GM23338 (cell line): ENCODE results near the gene DGKB. TPM values are rescaled to one million over a fixed set of nuclear protein-coding genes. Genes with fewer than 3 reads are reported as not detected.

Source experiments
- ATAC-seq: fragments of 200-7000 bp; cut with Tn5 transposase; 3 replicates; pipeline ENCODE4 v1.9.1; 2020
- DNase-seq: peaks from one replicate; pipeline ENCODE4 v3.0.0-alpha.2; 2015; ENCODE audit warnings: low spot score
- H2AFZ ChIP-seq: fragments of 200-600 bp; sonication (generic); 2 replicates; pipeline ENCODE4 v1.8.0; 2016; ENCODE audit warnings: antibody characterized with exemption, mild to moderate bottlenecking, moderate library complexity
- H3F3A ChIP-seq: fragments of 200-600 bp; sonication (generic); replicated peaks from 2 replicates; pipeline ENCODE4 v1.8.0; 2017; ENCODE audit warnings: antibody characterized with exemption, mixed run types, low read depth
- H3K27ac ChIP-seq: fragments of 200-600 bp; sonication (generic); 2 replicates; pipeline ENCODE4 v1.6.1; 2016; ENCODE audit warnings: low read depth
- H3K27me3 ChIP-seq: fragments of 200-600 bp; sonication (generic); 2 replicates; pipeline ENCODE4 v1.8.0; 2016; ENCODE audit warnings: mild to moderate bottlenecking, mixed run types, moderate library complexity; ENCODE audit not compliant: insufficient read depth
- H3K36me3 ChIP-seq: fragments of 200-600 bp; sonication (generic); 2 replicates; pipeline ENCODE4 v1.8.0; 2016; ENCODE audit warnings: mild to moderate bottlenecking; ENCODE audit not compliant: insufficient read depth
- H3K4me1 ChIP-seq: fragments of 200-600 bp; sonication (generic); 2 replicates; pipeline ENCODE4 v1.8.0; 2016; ENCODE audit warnings: mild to moderate bottlenecking, moderate library complexity; ENCODE audit not compliant: insufficient read depth
- H3K4me2 ChIP-seq: fragments of 200-600 bp; sonication (generic); 2 replicates; pipeline ENCODE4 v1.7.1; 2017; ENCODE audit warnings: mixed run types
- H3K4me3 ChIP-seq: fragments of 200-600 bp; sonication (generic); 2 replicates; pipeline ENCODE4 v1.6.1; 2016; ENCODE audit warnings: mixed run types
- H3K79me2 ChIP-seq: fragments of 200-600 bp; sonication (generic); replicated peaks from 2 replicates; pipeline ENCODE4 v1.8.0; 2017; ENCODE audit warnings: mild to moderate bottlenecking; ENCODE audit not compliant: insufficient read depth
- H3K9me2 ChIP-seq: fragments of 200-600 bp; sonication (generic); 2 replicates; pipeline ENCODE4 v1.8.0; 2017; ENCODE audit not compliant: insufficient read depth
- H4K20me1 ChIP-seq: fragments of 200-600 bp; sonication (generic); replicated peaks from 2 replicates; pipeline ENCODE4 v1.8.0; 2017; ENCODE audit warnings: mild to moderate bottlenecking; ENCODE audit not compliant: insufficient read depth
- H3K27ac Mint-ChIP-seq: 2 replicates; pipeline ENCODE4 v1.8.0; 2020; ENCODE audit warnings: inconsistent platforms, mild to moderate bottlenecking, moderate library complexity, mixed read lengths
- H3K27me3 Mint-ChIP-seq: 3 replicates; pipeline ENCODE4 v1.8.0; 2022; ENCODE audit warnings: low read depth, mild to moderate bottlenecking, moderate library complexity, mixed read lengths, inconsistent platforms; ENCODE audit not compliant: insufficient read depth, poor library complexity
- H3K36me3 Mint-ChIP-seq: 3 replicates; pipeline ENCODE4 v1.8.0; 2021; ENCODE audit warnings: low read depth, mild to moderate bottlenecking, inconsistent platforms, moderate library complexity, mixed read lengths
- H3K4me1 Mint-ChIP-seq: 3 replicates; pipeline ENCODE4 v1.8.0; 2020; ENCODE audit warnings: mild to moderate bottlenecking, inconsistent platforms, mixed read lengths
- H3K4me3 Mint-ChIP-seq: 3 replicates; pipeline ENCODE4 v1.8.0; 2021; ENCODE audit warnings: moderate library complexity, mild to moderate bottlenecking, inconsistent platforms, mixed read lengths
- H3K9me3 Mint-ChIP-seq: 3 replicates; pipeline ENCODE4 v1.8.0; 2020; ENCODE audit warnings: moderate library complexity, mild to moderate bottlenecking, inconsistent platforms, mixed read lengths
- CREB1 ChIP-seq: fragments of 250-450 bp; sonication (Bioruptor Pico); IDR thresholded peaks from 2 replicates; pipeline ENCODE4 v1.5.0; 2020; ENCODE audit warnings: low read depth, mild to moderate bottlenecking, moderate library complexity
- JUNB ChIP-seq: IDR thresholded peaks from one replicate; pipeline ENCODE4 v1.6.1; 2016; ENCODE audit warnings: antibody characterized with exemption; ENCODE audit not compliant: unreplicated experiment
- NANOG ChIP-seq: IDR thresholded peaks from 2 replicates; pipeline ENCODE4 v1.6.1; 2016; ENCODE audit warnings: antibody characterized with exemption, borderline replicate concordance
- POLR2AphosphoS5 ChIP-seq: IDR thresholded peaks from 2 replicates; pipeline ENCODE4 v1.6.1; 2016; ENCODE audit warnings: antibody characterized with exemption, low read depth
- ZNF331 ChIP-seq: fragments of 250-450 bp; sonication (Bioruptor Pico); IDR thresholded peaks from 2 replicates; pipeline ENCODE4 v1.5.0; 2020; ENCODE audit warnings: low read depth, mild to moderate bottlenecking, moderate library complexity
- polyA plus RNA-seq: library from polyadenylated mRNA; unstranded; fragments of >200 nt; fragmentation: Nextera tagmentation; extraction: Ambion mirVana; gene quantifications from 2 replicates; pipeline ENCODE4 v1.2.1, GENCODE V29; 2016
- total RNA-seq: library from RNA; depleted of rRNA; stranded (reverse); fragments of >200 nt; shearing (Covaris generic); gene quantifications from 2 replicates; pipeline ENCODE4 v1.2.3, GENCODE V29; 2014
- TF ChIP-seq, protein P1 (sequence below): fragments of 250-450 bp; sonication (Bioruptor Pico); IDR thresholded peaks from 2 replicates; pipeline ENCODE4 v1.5.0; 2020; ENCODE audit warnings: mild to moderate bottlenecking, moderate library complexity
- TF ChIP-seq, protein P2 (sequence below): IDR thresholded peaks from 2 replicates; pipeline ENCODE4 v1.6.1; 2016; ENCODE audit warnings: antibody characterized with exemption
- TF ChIP-seq, protein P3 (sequence below), 2 experiments: fragments of 200-600 bp in 1 of 2; sonication (generic) in 1 of 2; conservative IDR thresholded peaks; 2 replicates each; pipeline versions ENCODE4 v1.5.1 to v1.6.1; 2016 to 2017; ENCODE audit warnings: antibody characterized with exemption in 2 of 2, low read depth in 2 of 2, mild to moderate bottlenecking in 2 of 2, moderate library complexity in 1 of 2

The DGKB gene
- total and polyA plus RNA-seq, 2 experiments from 2014 or later = 4.8 to 11.5 TPM

- TF ChIP-seq, protein P1, sequence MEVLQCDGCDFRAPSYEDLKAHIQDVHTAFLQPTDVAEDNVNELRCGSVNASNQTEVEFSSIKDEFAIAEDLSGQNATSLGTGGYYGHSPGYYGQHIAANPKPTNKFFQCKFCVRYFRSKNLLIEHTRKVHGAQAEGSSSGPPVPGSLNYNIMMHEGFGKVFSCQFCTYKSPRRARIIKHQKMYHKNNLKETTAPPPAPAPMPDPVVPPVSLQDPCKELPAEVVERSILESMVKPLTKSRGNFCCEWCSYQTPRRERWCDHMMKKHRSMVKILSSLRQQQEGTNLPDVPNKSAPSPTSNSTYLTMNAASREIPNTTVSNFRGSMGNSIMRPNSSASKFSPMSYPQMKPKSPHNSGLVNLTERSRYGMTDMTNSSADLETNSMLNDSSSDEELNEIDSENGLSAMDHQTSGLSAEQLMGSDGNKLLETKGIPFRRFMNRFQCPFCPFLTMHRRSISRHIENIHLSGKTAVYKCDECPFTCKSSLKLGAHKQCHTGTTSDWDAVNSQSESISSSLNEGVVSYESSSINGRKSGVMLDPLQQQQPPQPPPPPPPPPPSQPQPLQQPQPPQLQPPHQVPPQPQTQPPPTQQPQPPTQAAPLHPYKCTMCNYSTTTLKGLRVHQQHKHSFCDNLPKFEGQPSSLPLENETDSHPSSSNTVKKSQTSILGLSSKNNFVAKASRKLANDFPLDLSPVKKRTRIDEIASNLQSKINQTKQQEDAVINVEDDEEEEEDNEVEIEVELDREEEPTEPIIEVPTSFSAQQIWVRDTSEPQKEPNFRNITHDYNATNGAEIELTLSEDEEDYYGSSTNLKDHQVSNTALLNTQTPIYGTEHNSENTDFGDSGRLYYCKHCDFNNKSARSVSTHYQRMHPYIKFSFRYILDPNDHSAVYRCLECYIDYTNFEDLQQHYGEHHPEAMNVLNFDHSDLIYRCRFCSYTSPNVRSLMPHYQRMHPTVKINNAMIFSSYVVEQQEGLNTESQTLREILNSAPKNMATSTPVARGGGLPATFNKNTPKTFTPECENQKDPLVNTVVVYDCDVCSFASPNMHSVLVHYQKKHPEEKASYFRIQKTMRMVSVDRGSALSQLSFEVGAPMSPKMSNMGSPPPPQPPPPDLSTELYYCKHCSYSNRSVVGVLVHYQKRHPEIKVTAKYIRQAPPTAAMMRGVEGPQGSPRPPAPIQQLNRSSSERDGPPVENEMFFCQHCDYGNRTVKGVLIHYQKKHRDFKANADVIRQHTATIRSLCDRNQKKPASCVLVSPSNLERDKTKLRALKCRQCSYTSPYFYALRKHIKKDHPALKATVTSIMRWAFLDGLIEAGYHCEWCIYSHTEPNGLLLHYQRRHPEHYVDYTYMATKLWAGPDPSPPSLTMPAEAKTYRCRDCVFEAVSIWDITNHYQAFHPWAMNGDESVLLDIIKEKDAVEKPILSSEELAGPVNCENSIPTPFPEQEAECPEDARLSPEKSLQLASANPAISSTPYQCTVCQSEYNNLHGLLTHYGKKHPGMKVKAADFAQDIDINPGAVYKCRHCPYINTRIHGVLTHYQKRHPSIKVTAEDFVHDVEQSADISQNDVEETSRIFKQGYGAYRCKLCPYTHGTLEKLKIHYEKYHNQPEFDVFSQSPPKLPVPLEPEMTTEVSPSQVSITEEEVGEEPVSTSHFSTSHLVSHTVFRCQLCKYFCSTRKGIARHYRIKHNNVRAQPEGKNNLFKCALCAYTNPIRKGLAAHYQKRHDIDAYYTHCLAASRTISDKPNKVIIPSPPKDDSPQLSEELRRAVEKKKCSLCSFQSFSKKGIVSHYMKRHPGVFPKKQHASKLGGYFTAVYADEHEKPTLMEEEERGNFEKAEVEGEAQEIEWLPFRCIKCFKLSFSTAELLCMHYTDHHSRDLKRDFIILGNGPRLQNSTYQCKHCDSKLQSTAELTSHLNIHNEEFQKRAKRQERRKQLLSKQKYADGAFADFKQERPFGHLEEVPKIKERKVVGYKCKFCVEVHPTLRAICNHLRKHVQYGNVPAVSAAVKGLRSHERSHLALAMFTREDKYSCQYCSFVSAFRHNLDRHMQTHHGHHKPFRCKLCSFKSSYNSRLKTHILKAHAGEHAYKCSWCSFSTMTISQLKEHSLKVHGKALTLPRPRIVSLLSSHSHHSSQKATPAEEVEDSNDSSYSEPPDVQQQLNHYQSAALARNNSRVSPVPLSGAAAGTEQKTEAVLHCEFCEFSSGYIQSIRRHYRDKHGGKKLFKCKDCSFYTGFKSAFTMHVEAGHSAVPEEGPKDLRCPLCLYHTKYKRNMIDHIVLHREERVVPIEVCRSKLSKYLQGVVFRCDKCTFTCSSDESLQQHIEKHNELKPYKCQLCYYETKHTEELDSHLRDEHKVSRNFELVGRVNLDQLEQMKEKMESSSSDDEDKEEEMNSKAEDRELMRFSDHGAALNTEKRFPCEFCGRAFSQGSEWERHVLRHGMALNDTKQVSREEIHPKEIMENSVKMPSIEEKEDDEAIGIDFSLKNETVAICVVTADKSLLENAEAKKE (CRISPR knock-in tag) = no peak
- no peak for TF ChIP-seq ZNF331
- no peak for TF ChIP-seq POLR2AphosphoS5
- TF ChIP-seq NANOG = no peak
- TF ChIP-seq, protein P2, sequence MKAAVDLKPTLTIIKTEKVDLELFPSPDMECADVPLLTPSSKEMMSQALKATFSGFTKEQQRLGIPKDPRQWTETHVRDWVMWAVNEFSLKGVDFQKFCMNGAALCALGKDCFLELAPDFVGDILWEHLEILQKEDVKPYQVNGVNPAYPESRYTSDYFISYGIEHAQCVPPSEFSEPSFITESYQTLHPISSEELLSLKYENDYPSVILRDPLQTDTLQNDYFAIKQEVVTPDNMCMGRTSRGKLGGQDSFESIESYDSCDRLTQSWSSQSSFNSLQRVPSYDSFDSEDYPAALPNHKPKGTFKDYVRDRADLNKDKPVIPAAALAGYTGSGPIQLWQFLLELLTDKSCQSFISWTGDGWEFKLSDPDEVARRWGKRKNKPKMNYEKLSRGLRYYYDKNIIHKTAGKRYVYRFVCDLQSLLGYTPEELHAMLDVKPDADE = no peak
These were observed 768.8 kb downstream of the DGKB start (continued) for GRCh38 chr7:14133752-14134151.

- Mint-ChIP-seq H3K27ac (peak overlapping the region; percentile 14; the same call in 1 of the 2 replicates), H3K27me3 (peaks cover 2% of the 10 kb centered on the region), H3K4me3 (no peak overlapping the region), H3K9me3 (no peaks in the 10 kb centered on the region), H3K36me3 (no peaks in the 10 kb centered on the region), H3K4me1 (peaks cover 13% of the 10 kb centered on the region; the same call in 2 of the 3 replicates)
- H2AFZ ChIP-seq = no peak overlapping the region
- no peaks in the 10 kb centered on the region for H3K36me3 ChIP-seq
- H3K4me1 ChIP-seq = peaks cover 8% of the 10 kb centered on the region; the same call in 1 of the 2 replicates
- no peaks in the 10 kb centered on the region for H3K27me3 ChIP-seq
- H4K20me1 ChIP-seq = no peaks in the 10 kb centered on the region
- H3K9me2 ChIP-seq = no peaks in the 10 kb centered on the region
- peak; percentile 83 for ATAC-seq
- no peaks in the 10 kb centered on the region for H3K79me2 ChIP-seq
- H3K4me2 ChIP-seq = no peak overlapping the region
- no peak overlapping the region for H3K27ac ChIP-seq
- no peak overlapping the region for H3K4me3 ChIP-seq
- DNase-seq = peak; percentile 24
- H3F3A ChIP-seq = no peaks in the 10 kb centered on the region
- TF ChIP-seq JUNB (no peak), CREB1 (CRISPR knock-in tag) (no peak)
- TF ChIP-seq, protein P3, sequence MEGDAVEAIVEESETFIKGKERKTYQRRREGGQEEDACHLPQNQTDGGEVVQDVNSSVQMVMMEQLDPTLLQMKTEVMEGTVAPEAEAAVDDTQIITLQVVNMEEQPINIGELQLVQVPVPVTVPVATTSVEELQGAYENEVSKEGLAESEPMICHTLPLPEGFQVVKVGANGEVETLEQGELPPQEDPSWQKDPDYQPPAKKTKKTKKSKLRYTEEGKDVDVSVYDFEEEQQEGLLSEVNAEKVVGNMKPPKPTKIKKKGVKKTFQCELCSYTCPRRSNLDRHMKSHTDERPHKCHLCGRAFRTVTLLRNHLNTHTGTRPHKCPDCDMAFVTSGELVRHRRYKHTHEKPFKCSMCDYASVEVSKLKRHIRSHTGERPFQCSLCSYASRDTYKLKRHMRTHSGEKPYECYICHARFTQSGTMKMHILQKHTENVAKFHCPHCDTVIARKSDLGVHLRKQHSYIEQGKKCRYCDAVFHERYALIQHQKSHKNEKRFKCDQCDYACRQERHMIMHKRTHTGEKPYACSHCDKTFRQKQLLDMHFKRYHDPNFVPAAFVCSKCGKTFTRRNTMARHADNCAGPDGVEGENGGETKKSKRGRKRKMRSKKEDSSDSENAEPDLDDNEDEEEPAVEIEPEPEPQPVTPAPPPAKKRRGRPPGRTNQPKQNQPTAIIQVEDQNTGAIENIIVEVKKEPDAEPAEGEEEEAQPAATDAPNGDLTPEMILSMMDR (conservative IDR thresholded peaks at IDR 0.05; ENCODE audit: low read depth in 2 of 2) = no peak; a peak in 2 of 4 replicates
These were observed 776.6 kb downstream of the DGKB start for GRCh38 chr7:14125998-14126397.
